ENCODE measurements around the gene GSDME.

Gene GSDME

DNA sequence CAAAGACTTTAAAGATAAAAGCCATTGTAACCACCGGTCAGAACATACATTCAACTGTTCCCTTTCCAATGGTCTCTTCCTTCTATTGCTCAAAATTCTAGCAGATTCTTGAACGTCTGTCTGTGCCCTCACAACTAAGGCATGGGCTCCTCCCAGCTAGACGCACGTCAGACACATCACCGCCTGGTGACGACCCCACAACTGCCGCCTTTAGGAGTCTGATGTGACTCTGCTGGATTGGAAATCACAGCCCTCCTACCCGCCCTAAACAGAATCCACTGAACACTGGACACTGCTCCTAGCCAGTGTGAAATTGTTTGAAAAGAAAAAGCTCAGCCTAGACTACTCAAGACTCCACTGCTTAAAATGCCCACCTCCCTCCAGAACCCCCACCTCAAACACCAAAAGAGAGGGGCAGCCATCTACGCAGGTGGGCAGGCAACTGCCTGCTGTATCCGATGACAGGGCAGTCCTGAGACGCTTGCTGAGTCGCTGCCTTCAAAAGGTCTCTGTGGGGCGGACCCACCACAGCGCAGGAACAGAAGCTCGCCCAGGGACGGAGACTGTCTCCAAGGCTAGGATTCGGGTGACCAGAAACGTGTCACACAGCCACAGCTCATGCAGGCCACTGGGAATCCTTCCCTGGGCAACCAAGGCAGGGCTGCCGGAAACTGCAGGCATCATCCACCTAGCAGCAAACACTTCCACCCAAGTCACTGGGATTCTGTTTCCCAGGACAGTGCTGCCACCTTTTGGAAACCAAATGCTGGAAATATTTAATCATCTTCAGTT is 34.7 kb downstream of the GSDME start:
- Histone ChIP-seq H3K27ac (ENCODE audit: low read depth in 2 of 2, low read length in 2 of 2) (no peak overlapping the region), H3K36me3 (ENCODE audit: control insufficient read depth in 2 of 2, insufficient read depth in 2 of 2, low read length in 2 of 2) (no peaks in the 10 kb centered on the region), H3K4me3 (ENCODE audit: low read length in 2 of 2) (no peak overlapping the region), H3K9ac (ENCODE audit: low read depth in 1 of 2, low read length in 2 of 2) (no peak overlapping the region), H3K27me3 (ENCODE audit: control insufficient read depth in 2 of 2, insufficient read depth in 2 of 2, low read length in 2 of 2) (peaks cover 0 to 2% of the 10 kb centered on the region in 2 donors), H3K9me3 (ENCODE audit: control insufficient read depth in 2 of 2, low read length in 2 of 2) (no peaks in the 10 kb centered on the region), H3K4me1 (ENCODE audit: control insufficient read depth in 2 of 2, insufficient read depth in 2 of 2, low read length in 2 of 2) (no peaks in the 10 kb centered on the region)

DNA sequence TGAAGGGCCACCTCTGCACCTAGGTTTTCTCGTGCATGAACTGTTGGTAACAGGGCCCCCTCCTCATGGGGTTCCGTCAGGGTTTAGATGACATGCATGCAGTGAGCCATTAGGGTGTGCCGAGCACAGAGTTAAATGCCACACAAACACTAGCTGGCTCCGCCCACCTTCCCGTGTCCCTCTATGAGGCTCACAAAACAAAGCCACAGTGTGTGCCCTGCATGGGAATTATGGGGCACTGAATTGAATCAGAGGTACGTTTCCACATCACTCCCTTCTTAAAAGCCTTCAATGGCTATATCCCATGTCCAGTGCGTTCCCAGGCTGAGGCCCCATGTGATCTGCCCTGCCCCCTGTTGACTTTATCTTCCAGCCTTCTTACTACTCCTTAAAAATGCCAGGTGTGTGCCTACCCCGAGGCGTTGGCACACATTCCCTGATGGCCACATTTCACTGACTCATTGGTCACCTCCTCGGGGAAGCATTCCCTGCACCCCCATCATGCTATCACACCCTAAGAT is 35.7 kb downstream of the GSDME start:
- Histone ChIP-seq H3K9ac (ENCODE audit: low read depth in 1 of 2, low read length in 2 of 2) (no peak overlapping the region), H3K4me3 (ENCODE audit: low read length in 2 of 2) (no peak overlapping the region), H3K4me1 (ENCODE audit: control insufficient read depth in 2 of 2, insufficient read depth in 2 of 2, low read length in 2 of 2) (no peaks in the 10 kb centered on the region), H3K27me3 (ENCODE audit: control insufficient read depth in 2 of 2, insufficient read depth in 2 of 2, low read length in 2 of 2) (peaks cover 0 to 2% of the 10 kb centered on the region in 2 donors), H3K36me3 (ENCODE audit: control insufficient read depth in 2 of 2, insufficient read depth in 2 of 2, low read length in 2 of 2) (no peaks in the 10 kb centered on the region), H3K27ac (ENCODE audit: low read depth in 2 of 2, low read length in 2 of 2) (no peak overlapping the region), H3K9me3 (ENCODE audit: control insufficient read depth in 2 of 2, low read length in 2 of 2) (no peaks in the 10 kb centered on the region)

- H3K4me1 ChIP-seq (ENCODE audit: control insufficient read depth in 2 of 2, insufficient read depth in 2 of 2, low read length in 2 of 2) = no peaks in the 10 kb centered on the region
- no peaks in the 10 kb centered on the region for H3K9me3 ChIP-seq (ENCODE audit: control insufficient read depth in 2 of 2, low read length in 2 of 2)
- no peak overlapping the region for H3K27ac ChIP-seq (ENCODE audit: low read depth in 2 of 2, low read length in 2 of 2)
- H3K9ac ChIP-seq (ENCODE audit: low read depth in 1 of 2, low read length in 2 of 2) = no peak overlapping the region
- peaks cover 0 to 2% of the 10 kb centered on the region in 2 donors for H3K27me3 ChIP-seq (ENCODE audit: control insufficient read depth in 2 of 2, insufficient read depth in 2 of 2, low read length in 2 of 2)
- H3K36me3 ChIP-seq (ENCODE audit: control insufficient read depth in 2 of 2, insufficient read depth in 2 of 2, low read length in 2 of 2) = no peaks in the 10 kb centered on the region
- no peak overlapping the region for H3K4me3 ChIP-seq (ENCODE audit: low read length in 2 of 2)
Observed at GRCh38 chr7:24720283-24720682, 37.0 kb downstream of the GSDME start.

DNA sequence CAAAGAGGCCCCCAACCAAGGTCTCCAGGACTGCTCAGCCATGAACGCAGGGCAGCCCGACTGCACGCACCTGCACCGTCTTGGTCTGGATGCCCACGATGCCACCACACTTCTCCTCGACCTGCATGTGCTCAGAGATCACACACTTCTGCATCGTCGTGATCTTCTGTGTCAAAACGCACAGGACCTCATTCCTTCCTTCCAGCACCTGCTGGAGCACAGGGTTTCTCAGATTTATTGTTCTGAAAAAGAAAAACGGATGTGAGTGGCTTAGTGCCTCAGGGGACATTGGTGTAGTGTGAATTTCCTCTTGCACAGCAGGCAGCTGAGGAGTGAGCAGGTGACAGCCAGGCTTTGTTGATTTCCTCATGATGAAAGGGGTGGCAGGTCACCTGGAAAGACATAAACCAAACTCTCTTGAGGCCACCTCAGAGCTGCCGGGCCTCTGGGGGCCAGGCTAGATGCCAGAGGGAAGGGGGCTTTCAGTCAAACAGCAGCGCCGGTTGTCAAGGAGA is 38.2 kb downstream of the GSDME start:
- Histone ChIP-seq H3K9me3 (ENCODE audit: control insufficient read depth in 2 of 2, low read length in 2 of 2) (no peaks in the 10 kb centered on the region), H3K27me3 (ENCODE audit: control insufficient read depth in 2 of 2, insufficient read depth in 2 of 2, low read length in 2 of 2) (peaks cover 0 to 2% of the 10 kb centered on the region in 2 donors), H3K27ac (ENCODE audit: low read depth in 2 of 2, low read length in 2 of 2) (no peak overlapping the region), H3K4me3 (ENCODE audit: low read length in 2 of 2) (no peak overlapping the region), H3K36me3 (ENCODE audit: control insufficient read depth in 2 of 2, insufficient read depth in 2 of 2, low read length in 2 of 2) (no peaks in the 10 kb centered on the region), H3K9ac (ENCODE audit: low read depth in 1 of 2, low read length in 2 of 2) (no peak overlapping the region), H3K4me1 (ENCODE audit: control insufficient read depth in 2 of 2, insufficient read depth in 2 of 2, low read length in 2 of 2) (no peaks in the 10 kb centered on the region)

- H3K4me3 ChIP-seq (ENCODE audit: low read length in 2 of 2) = no peak overlapping the region
- H3K9ac ChIP-seq (ENCODE audit: low read depth in 1 of 2, low read length in 2 of 2) = no peak overlapping the region
- no peaks in the 10 kb centered on the region for H3K9me3 ChIP-seq (ENCODE audit: control insufficient read depth in 2 of 2, low read length in 2 of 2)
- no peaks in the 10 kb centered on the region for H3K36me3 ChIP-seq (ENCODE audit: control insufficient read depth in 2 of 2, insufficient read depth in 2 of 2, low read length in 2 of 2)
- H3K27me3 ChIP-seq (ENCODE audit: control insufficient read depth in 2 of 2, insufficient read depth in 2 of 2, low read length in 2 of 2) = peaks cover 0 to 2% of the 10 kb centered on the region in 2 donors
- H3K4me1 ChIP-seq (ENCODE audit: control insufficient read depth in 2 of 2, insufficient read depth in 2 of 2, low read length in 2 of 2) = no peaks in the 10 kb centered on the region
- no peak overlapping the region for H3K27ac ChIP-seq (ENCODE audit: low read depth in 2 of 2, low read length in 2 of 2)
Observed at GRCh38 chr7:24718431-24718831, 38.8 kb downstream of the GSDME start.

DNA sequence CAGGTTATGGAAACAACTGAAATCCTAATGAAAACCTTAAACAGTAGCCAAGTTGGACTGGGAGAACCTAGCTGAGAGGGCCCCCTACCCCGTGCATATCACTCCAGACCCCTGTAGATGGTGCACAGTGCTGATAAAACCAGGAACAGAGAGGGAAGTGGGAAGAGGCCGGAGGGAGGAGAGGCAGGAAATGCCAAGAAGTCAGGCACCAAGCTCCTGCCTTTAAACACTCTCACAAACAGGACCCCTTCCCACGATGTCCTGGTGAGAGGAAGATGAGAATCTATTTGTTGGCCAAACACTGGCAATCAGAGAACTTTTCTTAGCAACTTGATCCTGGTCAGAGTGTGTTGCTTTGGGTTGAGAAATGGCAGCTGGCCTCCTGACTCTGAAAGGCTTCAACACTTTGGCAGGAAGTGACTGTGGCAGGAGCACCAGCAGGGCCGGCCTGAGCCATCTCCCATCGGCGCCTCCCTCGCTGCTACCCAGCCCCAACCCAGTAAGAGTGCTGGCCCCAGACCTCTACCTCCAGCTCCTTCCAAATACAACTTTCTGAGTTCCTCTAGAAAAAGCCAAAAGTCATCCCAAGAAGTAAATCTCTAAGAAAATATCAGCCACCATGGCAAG is 39.5 kb downstream of the GSDME start:
- H3K36me3 ChIP-seq (ENCODE audit: control insufficient read depth in 2 of 2, insufficient read depth in 2 of 2, low read length in 2 of 2) = no peaks in the 10 kb centered on the region

GRCh38 chr7:24717247-24717622 is 40.0 kb downstream of the GSDME start:
- Histone ChIP-seq H3K27ac (ENCODE audit: low read depth in 2 of 2, low read length in 2 of 2) (no peak overlapping the region), H3K27me3 (ENCODE audit: control insufficient read depth in 2 of 2, insufficient read depth in 2 of 2, low read length in 2 of 2) (peaks cover 0 to 2% of the 10 kb centered on the region in 2 donors), H3K9me3 (ENCODE audit: control insufficient read depth in 2 of 2, low read length in 2 of 2) (no peaks in the 10 kb centered on the region), H3K4me3 (ENCODE audit: low read length in 2 of 2) (no peak overlapping the region), H3K9ac (ENCODE audit: low read depth in 1 of 2, low read length in 2 of 2) (no peak overlapping the region), H3K36me3 (ENCODE audit: control insufficient read depth in 2 of 2, insufficient read depth in 2 of 2, low read length in 2 of 2) (no peaks in the 10 kb centered on the region), H3K4me1 (ENCODE audit: control insufficient read depth in 2 of 2, insufficient read depth in 2 of 2, low read length in 2 of 2) (no peaks in the 10 kb centered on the region)

More for the DNA sequence above, 39.5 kb downstream of the GSDME start:
- Histone ChIP-seq H3K27ac (ENCODE audit: low read depth in 2 of 2, low read length in 2 of 2) (no peak overlapping the region), H3K4me1 (ENCODE audit: control insufficient read depth in 2 of 2, insufficient read depth in 2 of 2, low read length in 2 of 2) (no peaks in the 10 kb centered on the region), H3K27me3 (ENCODE audit: control insufficient read depth in 2 of 2, insufficient read depth in 2 of 2, low read length in 2 of 2) (peaks cover 0 to 2% of the 10 kb centered on the region in 2 donors), H3K4me3 (ENCODE audit: low read length in 2 of 2) (no peak overlapping the region), H3K9ac (ENCODE audit: low read depth in 1 of 2, low read length in 2 of 2) (no peak overlapping the region), H3K9me3 (ENCODE audit: control insufficient read depth in 2 of 2, low read length in 2 of 2) (no peaks in the 10 kb centered on the region)

DNA sequence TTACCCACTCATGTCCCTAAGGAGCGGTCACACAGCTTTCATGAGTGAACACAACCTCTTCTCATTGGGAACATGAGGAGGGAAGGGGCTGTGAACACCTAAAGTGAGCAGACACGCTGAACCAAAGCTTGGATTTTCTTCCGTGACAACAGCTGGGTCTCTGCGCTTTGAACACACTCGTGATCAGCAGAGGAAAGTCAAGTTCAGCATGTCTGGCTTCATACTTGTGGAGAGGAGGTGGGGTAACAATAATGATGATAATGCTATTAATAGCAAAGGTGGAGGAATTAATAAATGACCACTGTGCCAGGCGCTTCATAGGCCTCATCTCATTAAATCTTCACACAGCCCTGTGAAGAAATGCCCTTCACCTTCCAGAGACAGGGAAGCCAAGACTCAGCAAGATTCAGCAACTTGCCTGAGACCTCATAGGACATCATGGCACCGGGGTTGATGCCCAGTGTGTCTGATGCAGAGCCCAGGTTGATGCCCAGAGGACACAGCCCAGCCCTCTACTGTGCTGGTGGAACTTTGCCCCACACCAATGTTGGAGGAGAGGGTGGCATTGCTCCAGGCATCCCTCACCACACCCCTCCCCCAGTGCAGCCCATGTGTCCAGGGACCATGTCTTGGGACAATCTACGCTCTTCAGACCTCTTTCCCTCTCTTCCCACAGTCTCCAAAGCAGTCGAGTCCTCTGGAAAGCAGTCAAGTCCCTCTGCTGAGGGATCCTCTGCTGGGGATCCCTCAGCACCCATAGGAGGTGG is 40.6 kb downstream of the GSDME start:
- Histone ChIP-seq H3K27ac (ENCODE audit: low read depth in 2 of 2, low read length in 2 of 2) (no peak overlapping the region), H3K36me3 (ENCODE audit: control insufficient read depth in 2 of 2, insufficient read depth in 2 of 2, low read length in 2 of 2) (no peaks in the 10 kb centered on the region), H3K9ac (ENCODE audit: low read depth in 1 of 2, low read length in 2 of 2) (no peak overlapping the region), H3K27me3 (ENCODE audit: control insufficient read depth in 2 of 2, insufficient read depth in 2 of 2, low read length in 2 of 2) (peaks cover 0 to 2% of the 10 kb centered on the region in 2 donors), H3K4me1 (ENCODE audit: control insufficient read depth in 2 of 2, insufficient read depth in 2 of 2, low read length in 2 of 2) (no peaks in the 10 kb centered on the region), H3K4me3 (ENCODE audit: low read length in 2 of 2) (no peak overlapping the region), H3K9me3 (ENCODE audit: control insufficient read depth in 2 of 2, low read length in 2 of 2) (no peaks in the 10 kb centered on the region)

GRCh38 chr7:24715661-24716479 is 41.4 kb downstream of the GSDME start:
- Histone ChIP-seq H3K9me3 (ENCODE audit: control insufficient read depth in 2 of 2, low read length in 2 of 2) (no peaks in the 10 kb centered on the region), H3K4me1 (ENCODE audit: control insufficient read depth in 2 of 2, insufficient read depth in 2 of 2, low read length in 2 of 2) (no peaks in the 10 kb centered on the region), H3K36me3 (ENCODE audit: control insufficient read depth in 2 of 2, insufficient read depth in 2 of 2, low read length in 2 of 2) (no peaks in the 10 kb centered on the region), H3K27me3 (ENCODE audit: control insufficient read depth in 2 of 2, insufficient read depth in 2 of 2, low read length in 2 of 2) (peaks cover 0 to 2% of the 10 kb centered on the region in 2 donors), H3K27ac (ENCODE audit: low read depth in 2 of 2, low read length in 2 of 2) (no peak overlapping the region), H3K9ac (ENCODE audit: low read depth in 1 of 2, low read length in 2 of 2) (no peak overlapping the region), H3K4me3 (ENCODE audit: low read length in 2 of 2) (no peak overlapping the region)

All from mucosa of rectum (tissue), 2 donors.